HG02884 (cell line): ENCODE data around the gene PLBD2.
"Not testable (repeated sequence)": the region's sequence is repeated elsewhere in the genome, so short reads cannot be mapped to it uniquely, and the experiment has no call there.

Source experiments
- ATAC-seq: cut with Tn5 transposase; IDR thresholded peaks from one replicate; pipeline ENCODE4 v1.9.1; 2021; ENCODE audit warnings: mild to moderate bottlenecking, moderate library complexity; ENCODE audit not compliant: unreplicated experiment

PLBD2 gene

GRCh38 chr12:113333877-113334785 is 24.3 kb upstream of the PLBD2 start:
- peak; percentile 15 for ATAC-seq

GRCh38 chr12:113334786-113335539 is 23.4 kb upstream of the PLBD2 start, which contains the start of gene SLC8B1:
TSS of gene SLC8B1 (minus strand) at chr12:113335109. CDS start at chr12:113332878, 2,231 bp downstream.
- ATAC-seq: peak; percentile 92

- ATAC-seq: no peak
These were observed 18.8 kb upstream of the PLBD2 start for GRCh38 chr12:113339540-113339939.

GRCh38 chr12:113340061-113340460 is 18.3 kb upstream of the PLBD2 start:
- ATAC-seq: no peak

GRCh38 chr12:113341535-113341934 is 16.9 kb upstream of the PLBD2 start:
- no peak for ATAC-seq

- ATAC-seq: no peak
These were observed 13.1 kb upstream of the PLBD2 start for GRCh38 chr12:113345318-113345717.

GRCh38 chr12:113346353-113346752 is 12.0 kb upstream of the PLBD2 start:
- no peak for ATAC-seq

- no peak for ATAC-seq
These were observed 11.3 kb upstream of the PLBD2 start for GRCh38 chr12:113347107-113347506.

- ATAC-seq: no peak
These were observed 10.5 kb upstream of the PLBD2 start for GRCh38 chr12:113347892-113348291.

- no peak for ATAC-seq
These were observed 9.4 kb upstream of the PLBD2 start for GRCh38 chr12:113348849-113349536.

- no peak for ATAC-seq
These were observed 7.3 kb upstream of the PLBD2 start for GRCh38 chr12:113351089-113351488.

GRCh38 chr12:113354192-113354591 is 4.2 kb upstream of the PLBD2 start:
- not testable (repeated sequence) for ATAC-seq

- no peak for ATAC-seq
These were observed 949 bp downstream of the PLBD2 start for GRCh38 chr12:113359133-113359938.

GRCh38 chr12:113359939-113360748 is 1.8 kb downstream of the PLBD2 start:
- ATAC-seq: no peak

GRCh38 chr12:113361574-113362370 is 3.4 kb downstream of the PLBD2 start:
- no peak for ATAC-seq

- ATAC-seq: no peak
These were observed 6.3 kb downstream of the PLBD2 start for GRCh38 chr12:113364698-113365097.

GRCh38 chr12:113365639-113366395 is 7.4 kb downstream of the PLBD2 start:
- no peak for ATAC-seq

- ATAC-seq: no peak
These were observed 8.4 kb downstream of the PLBD2 start for GRCh38 chr12:113366827-113367226.
